PC-3 (cell line): Measurements from ENCODE around the gene ZNF778.

Experiments
- EZH2phosphoT487 ChIP-seq: fragments of 300-600 bp; sonication (generic); IDR thresholded peaks from 2 replicates; pipeline ENCODE4 v1.6.1; 2018; ENCODE audit warnings: mild to moderate bottlenecking, antibody characterized with exemption, low read length, borderline replicate concordance
- TF ChIP-seq, protein P1 (sequence below): fragments of 300-600 bp; sonication (generic); conservative IDR thresholded peaks from 2 replicates; pipeline ENCODE4 v1.5.1; 2017; ENCODE audit warnings: antibody characterized with exemption, low read depth, mild to moderate bottlenecking, low read length

DNA sequence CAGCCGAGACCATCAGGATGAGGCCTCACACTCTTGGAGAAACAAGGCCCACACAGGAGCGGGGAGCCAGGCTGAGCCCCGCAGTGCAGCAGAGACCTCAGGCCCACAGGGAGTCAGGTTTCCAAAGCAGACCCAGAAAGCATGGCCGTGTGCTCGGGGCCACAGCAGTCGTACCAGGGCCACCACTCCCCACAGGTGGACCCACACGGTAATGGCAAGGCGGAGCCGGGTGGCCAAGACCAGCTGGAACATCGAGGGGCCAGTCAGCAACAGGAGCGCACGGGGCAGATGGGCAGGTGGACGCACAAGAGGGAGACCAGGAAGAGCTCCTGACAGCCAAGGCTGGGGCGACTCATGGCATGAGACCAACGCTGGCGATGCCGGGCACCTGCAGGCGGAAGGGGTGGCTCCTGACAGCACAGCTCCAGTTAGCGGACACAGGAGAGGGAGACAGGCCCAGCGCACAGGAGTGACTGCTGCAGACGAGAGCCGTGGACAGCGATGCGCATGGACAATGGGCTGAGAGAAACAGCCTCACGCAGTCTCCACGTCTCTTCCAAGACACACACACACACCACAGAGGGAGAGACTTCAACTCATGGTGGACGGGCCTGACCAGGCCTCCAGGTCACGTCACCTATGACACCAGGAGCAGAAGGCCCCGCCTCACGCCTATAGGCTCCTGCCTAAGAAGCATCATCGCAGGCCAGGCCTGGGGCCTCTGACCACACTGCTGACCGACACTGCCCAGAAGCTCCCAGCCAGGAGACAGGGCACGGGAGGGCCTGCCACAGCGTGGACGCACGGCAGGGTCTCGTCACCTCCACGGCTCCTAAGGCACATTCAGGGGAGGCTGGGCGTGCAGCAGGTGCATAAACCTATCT, 58.6 kb downstream of the ZNF778 start:
- TF ChIP-seq, protein P1, sequence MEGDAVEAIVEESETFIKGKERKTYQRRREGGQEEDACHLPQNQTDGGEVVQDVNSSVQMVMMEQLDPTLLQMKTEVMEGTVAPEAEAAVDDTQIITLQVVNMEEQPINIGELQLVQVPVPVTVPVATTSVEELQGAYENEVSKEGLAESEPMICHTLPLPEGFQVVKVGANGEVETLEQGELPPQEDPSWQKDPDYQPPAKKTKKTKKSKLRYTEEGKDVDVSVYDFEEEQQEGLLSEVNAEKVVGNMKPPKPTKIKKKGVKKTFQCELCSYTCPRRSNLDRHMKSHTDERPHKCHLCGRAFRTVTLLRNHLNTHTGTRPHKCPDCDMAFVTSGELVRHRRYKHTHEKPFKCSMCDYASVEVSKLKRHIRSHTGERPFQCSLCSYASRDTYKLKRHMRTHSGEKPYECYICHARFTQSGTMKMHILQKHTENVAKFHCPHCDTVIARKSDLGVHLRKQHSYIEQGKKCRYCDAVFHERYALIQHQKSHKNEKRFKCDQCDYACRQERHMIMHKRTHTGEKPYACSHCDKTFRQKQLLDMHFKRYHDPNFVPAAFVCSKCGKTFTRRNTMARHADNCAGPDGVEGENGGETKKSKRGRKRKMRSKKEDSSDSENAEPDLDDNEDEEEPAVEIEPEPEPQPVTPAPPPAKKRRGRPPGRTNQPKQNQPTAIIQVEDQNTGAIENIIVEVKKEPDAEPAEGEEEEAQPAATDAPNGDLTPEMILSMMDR, result no peak
- TF ChIP-seq EZH2phosphoT487, result no peak
